Measurements from ENCODE around the gene DDX20. TPM values are rescaled to one million over a fixed set of nuclear protein-coding genes. Genes with fewer than 3 reads are reported as not detected.

Gene DDX20
- total RNA-seq, 1 donor from 2014 or later = 25.2 TPM

DNA sequence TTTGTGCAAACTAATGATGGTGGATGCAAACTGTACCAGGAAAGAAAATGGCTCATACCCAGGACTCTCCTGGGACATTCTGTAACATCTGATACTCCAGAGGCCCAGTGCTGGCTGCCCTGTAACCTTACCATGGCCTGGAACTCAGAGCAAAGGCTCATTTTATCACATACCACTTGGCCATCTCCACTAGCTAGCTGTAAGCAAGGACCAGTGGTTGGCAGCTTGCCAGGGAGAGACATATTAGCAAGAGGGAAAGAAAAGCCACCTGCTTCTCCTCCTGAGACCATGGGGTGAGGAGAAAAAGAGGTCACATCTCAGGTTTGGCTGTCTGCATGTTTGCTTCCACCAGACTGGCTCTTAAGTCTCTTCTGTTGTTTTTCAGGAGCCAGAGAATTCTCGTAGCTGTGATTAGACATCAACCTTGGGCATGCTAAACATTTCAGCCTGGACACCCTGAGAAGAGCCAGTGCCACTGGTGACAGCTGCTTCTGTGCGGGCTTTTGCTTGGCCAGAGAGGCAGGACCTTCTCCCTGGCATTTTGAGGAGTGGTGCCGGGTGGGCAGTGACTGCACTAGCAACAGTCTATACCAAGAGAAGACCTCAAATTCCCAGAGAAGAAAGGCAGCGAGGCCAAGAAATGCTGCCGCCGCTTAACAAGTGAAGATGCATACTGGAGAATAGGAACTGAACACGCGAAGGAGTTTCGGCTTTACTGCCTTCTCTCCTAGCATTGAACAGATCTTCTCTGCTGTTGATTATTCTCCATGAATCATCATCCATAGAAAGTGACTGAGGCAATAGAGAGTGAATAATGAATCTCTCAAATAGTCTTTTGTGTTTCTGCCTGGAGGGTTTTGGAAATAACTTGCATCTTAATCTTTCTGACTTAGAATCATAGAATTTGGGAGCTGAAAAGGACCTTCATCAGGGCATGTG is 9.8 kb upstream of the DDX20 start:
- no peak for DNase-seq (ENCODE audit: low spot score)
- no peak overlapping the region for H3K27ac Mint-ChIP-seq
- no peaks in the 10 kb centered on the region for H3K9me3 Mint-ChIP-seq
- peaks cover 9% of the 10 kb centered on the region for H3K4me1 Mint-ChIP-seq (ENCODE audit: low read depth)
- intact Hi-C loops (cut with micrococcal nuclease) = no loop called here
- no peak overlapping the region for H3K4me3 Mint-ChIP-seq
- no peaks in the 10 kb centered on the region for H3K36me3 Mint-ChIP-seq (ENCODE audit: low read depth)
- peaks cover 34% of the 10 kb centered on the region for H3K27me3 Mint-ChIP-seq (ENCODE audit: insufficient read depth)

DNA sequence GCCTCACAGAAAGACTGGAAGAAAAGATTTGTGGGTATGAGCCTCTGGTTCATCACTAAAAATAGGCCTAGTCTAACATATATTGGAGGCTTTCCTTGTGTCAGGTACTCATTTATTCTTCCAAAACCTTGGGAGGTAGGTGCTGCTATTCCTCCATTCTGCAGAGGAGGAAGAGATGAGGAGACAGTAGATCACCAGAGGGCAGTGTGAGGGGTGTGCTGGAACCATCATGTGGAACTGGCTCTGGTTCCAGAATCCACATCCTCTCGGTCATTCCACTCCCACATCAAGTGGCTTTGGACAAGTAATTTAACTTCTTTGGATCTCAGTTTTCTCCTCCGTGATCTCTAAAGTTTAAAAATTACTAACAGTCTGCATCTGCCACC is 9.1 kb upstream of the DDX20 start:
- H3K9me3 Mint-ChIP-seq = no peaks in the 10 kb centered on the region
- H3K27ac Mint-ChIP-seq = no peak overlapping the region
- DNase-seq (ENCODE audit: low spot score) = no peak
- no peaks in the 10 kb centered on the region for H3K36me3 Mint-ChIP-seq (ENCODE audit: low read depth)
- H3K4me3 Mint-ChIP-seq = no peak overlapping the region
- H3K4me1 Mint-ChIP-seq (ENCODE audit: low read depth) = peaks cover 9% of the 10 kb centered on the region
- intact Hi-C loops (cut with micrococcal nuclease) = no loop called here
- peaks cover 31% of the 10 kb centered on the region for H3K27me3 Mint-ChIP-seq (ENCODE audit: insufficient read depth)

DNA sequence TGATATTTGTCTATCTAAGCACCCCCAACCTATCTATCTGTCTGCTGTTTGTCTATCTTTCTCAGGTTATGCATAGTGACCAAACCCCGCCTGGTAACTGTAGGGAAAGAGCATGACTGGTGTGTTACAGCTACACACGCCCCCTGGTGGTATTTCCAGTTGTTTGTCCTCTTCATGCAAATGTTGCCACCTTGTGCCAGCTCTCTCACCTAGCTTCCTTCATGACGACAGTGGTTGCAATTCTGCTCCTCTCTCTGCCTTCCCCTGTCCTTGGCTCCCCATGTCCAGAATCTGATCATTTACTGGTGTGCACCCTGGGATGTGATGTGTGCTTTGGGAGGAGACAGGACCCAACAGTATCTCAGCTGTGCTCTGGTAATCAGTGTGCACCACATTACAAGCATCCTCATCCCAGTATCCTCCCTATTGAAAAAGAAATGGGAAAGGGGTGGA is 8.4 kb upstream of the DDX20 start:
- Mint-ChIP-seq H3K4me1 (ENCODE audit: low read depth) (peaks cover 14% of the 10 kb centered on the region), H3K27ac (no peak overlapping the region), H3K9me3 (no peaks in the 10 kb centered on the region), H3K27me3 (ENCODE audit: insufficient read depth) (peaks cover 28% of the 10 kb centered on the region), H3K4me3 (no peak overlapping the region), H3K36me3 (ENCODE audit: low read depth) (no peaks in the 10 kb centered on the region)
- intact Hi-C loops (cut with micrococcal nuclease) = loop anchor here (1.0 kb wide), 4 partner anchors 8 to 266 kb away; partner anchors contain the start of gene INKA2
- peak; percentile 70 for DNase-seq (ENCODE audit: low spot score)

DNA sequence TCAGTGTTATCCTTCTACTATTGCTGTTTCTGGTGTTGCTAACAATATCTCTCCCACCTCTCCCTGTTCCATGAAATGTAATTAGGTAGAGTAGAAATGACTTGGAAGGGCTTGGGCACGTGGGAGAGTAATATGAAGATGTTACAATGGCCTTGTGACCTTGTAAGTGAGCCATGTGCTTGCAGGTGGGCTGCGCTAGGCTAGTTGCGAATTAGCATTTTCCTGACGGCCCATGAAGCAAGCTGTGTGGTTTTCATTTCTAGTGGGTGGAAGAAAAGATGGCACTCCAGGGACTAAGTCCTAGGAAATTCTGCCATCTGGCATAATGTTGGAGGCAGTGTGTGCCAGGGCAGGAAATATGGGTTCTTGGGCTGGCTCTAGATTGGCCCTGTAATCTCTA is 7.8 kb upstream of the DDX20 start:
- Mint-ChIP-seq H3K4me3 (no peak overlapping the region), H3K27me3 (ENCODE audit: insufficient read depth) (peaks cover 23% of the 10 kb centered on the region), H3K36me3 (ENCODE audit: low read depth) (no peaks in the 10 kb centered on the region), H3K9me3 (no peaks in the 10 kb centered on the region), H3K27ac (no peak overlapping the region), H3K4me1 (ENCODE audit: low read depth) (peaks cover 14% of the 10 kb centered on the region)
- no peak for DNase-seq (ENCODE audit: low spot score)
- intact Hi-C loops (cut with micrococcal nuclease) = loop anchor here (1.0 kb wide), 4 partner anchors 9 to 267 kb away; partner anchors contain the start of gene INKA2

DNA sequence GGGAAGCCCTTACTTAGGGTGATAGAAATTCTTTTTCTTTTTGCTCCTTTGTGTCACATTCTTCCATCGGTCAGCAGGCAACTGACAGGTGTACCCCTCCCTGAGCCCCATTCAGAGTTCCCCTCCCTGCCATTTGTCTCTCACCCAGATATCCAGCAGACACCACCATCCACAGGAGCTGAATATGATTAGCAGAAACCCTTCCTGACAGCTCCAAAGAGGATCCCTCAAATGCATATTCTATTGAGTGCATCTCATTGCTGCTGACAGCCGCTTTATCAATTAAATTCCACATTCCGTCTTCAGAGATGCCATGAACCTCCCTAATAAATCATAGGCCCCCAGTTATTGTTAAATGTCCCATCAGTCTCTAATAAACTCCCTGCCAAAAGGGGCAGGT is 6.1 kb upstream of the DDX20 start:
- intact Hi-C loops (cut with micrococcal nuclease) = no loop called here
- no peak for DNase-seq (ENCODE audit: low spot score)
- Mint-ChIP-seq H3K4me1 (ENCODE audit: low read depth) (peaks cover 16% of the 10 kb centered on the region), H3K27me3 (ENCODE audit: insufficient read depth) (peaks cover 18% of the 10 kb centered on the region), H3K4me3 (no peak overlapping the region), H3K36me3 (ENCODE audit: low read depth) (no peaks in the 10 kb centered on the region), H3K9me3 (no peaks in the 10 kb centered on the region), H3K27ac (no peak overlapping the region)

DNA sequence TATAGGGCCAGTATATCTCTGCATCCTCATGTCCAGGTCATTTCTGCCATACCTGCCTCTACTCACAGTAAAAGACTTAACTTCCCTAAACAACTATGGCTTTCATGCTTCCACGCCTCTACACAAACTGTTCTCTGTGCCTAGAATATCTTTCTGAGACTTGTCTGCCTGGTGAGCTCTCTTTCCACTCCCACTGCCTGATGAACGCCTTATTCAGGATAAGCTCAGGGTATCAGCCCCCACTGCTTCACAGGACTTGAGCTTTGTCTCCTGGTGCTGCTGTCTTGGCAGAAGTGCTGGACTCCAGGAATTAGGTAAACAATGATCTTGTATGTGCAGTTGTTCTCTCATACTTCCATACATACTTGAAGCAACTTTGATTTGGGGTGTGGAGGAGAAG is 4.8 kb upstream of the DDX20 start:
- Mint-ChIP-seq H3K4me1 (ENCODE audit: low read depth) (peaks cover 23% of the 10 kb centered on the region), H3K27me3 (ENCODE audit: insufficient read depth) (peaks cover 16% of the 10 kb centered on the region), H3K9me3 (no peaks in the 10 kb centered on the region), H3K36me3 (ENCODE audit: low read depth) (no peaks in the 10 kb centered on the region), H3K4me3 (no peak overlapping the region), H3K27ac (no peak overlapping the region)
- intact Hi-C loops (cut with micrococcal nuclease) = no loop called here
- DNase-seq (ENCODE audit: low spot score) = no peak

- intact Hi-C loops (cut with micrococcal nuclease) = no loop called here
- no peak for DNase-seq (ENCODE audit: low spot score)
- Mint-ChIP-seq H3K9me3 (no peaks in the 10 kb centered on the region), H3K36me3 (ENCODE audit: low read depth) (peaks cover 4% of the 10 kb centered on the region), H3K27me3 (ENCODE audit: insufficient read depth) (peaks cover 16% of the 10 kb centered on the region), H3K4me1 (ENCODE audit: low read depth) (peaks cover 27% of the 10 kb centered on the region), H3K4me3 (no peak overlapping the region), H3K27ac (no peak overlapping the region)
Observed at GRCh38 chr1:111751906-111752575, 3.7 kb upstream of the DDX20 start.

GRCh38 chr1:111754984-111755330 is 744 bp upstream of the DDX20 start:
- intact Hi-C loops (cut with micrococcal nuclease) = loop anchor here (1.0 to 5.0 kb wide), 14 partner anchors 14 to 1416 kb away; partner anchors contain the start of genes ATP5PB, CEPT1, DRAM2 and INKA2
- peak overlapping the region; percentile 82 for H3K4me3 Mint-ChIP-seq
- peaks cover 31% of the 10 kb centered on the region for H3K4me1 Mint-ChIP-seq (ENCODE audit: low read depth)
- peaks cover 18% of the 10 kb centered on the region for H3K36me3 Mint-ChIP-seq (ENCODE audit: low read depth)
- peak; percentile 22 for DNase-seq (ENCODE audit: low spot score)
- peaks cover 13% of the 10 kb centered on the region for H3K27me3 Mint-ChIP-seq (ENCODE audit: insufficient read depth)
- H3K27ac Mint-ChIP-seq = peak overlapping the region; percentile 86
- H3K9me3 Mint-ChIP-seq = no peaks in the 10 kb centered on the region

DNA sequence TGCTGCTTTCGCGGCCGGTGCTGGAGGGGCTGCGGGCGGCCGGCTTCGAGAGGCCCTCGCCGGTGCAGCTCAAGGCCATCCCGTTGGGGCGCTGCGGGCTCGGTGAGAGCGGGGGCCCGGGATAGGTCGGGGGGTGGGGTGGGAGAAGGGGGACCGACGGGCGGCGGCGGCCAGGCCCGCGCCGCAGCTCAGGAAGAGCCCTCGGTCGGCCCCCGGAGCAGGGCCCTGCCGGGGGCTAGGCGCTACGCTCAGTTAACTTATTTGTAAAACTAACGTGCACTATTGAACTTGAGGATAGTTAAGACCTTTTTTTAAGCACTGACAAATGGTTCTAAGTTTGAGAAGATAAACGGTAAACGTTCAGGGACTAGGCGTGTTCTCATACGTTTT is 418 bp downstream of the DDX20 start:
- Mint-ChIP-seq H3K27me3 (ENCODE audit: insufficient read depth) (peaks cover 6% of the 10 kb centered on the region), H3K4me3 (peak overlapping the region; percentile 83), H3K36me3 (ENCODE audit: low read depth) (peaks cover 25% of the 10 kb centered on the region), H3K4me1 (ENCODE audit: low read depth) (peaks cover 35% of the 10 kb centered on the region), H3K9me3 (no peaks in the 10 kb centered on the region), H3K27ac (peak overlapping the region; percentile 97)
- no peak for DNase-seq (ENCODE audit: low spot score)
- intact Hi-C loops (cut with micrococcal nuclease) = loop anchor here (5.0 kb wide), 3 partner anchors 614 to 879 kb away; partner anchors contain the start of genes CEPT1, DRAM2 and LRIF1

DNA sequence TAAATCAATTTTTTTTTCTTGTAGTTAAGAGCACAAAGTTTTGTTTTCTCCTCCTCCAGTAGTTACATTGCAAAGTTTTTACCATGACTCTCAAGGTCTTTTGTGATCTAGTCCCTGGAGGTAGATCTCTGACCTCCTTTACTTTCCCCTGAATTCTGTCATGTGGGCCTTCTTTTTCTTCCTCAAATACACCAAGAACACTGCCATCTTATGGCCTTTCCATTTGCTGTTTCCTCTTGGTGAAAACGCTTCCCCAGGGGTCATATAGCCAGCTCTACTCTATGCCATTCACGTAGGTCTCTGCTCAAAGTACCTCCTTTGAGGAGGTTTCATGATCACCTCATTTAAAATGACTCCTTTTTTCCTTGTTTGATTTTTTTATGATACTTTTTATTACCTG is 2.7 kb downstream of the DDX20 start:
- peak overlapping the region; percentile 10 for H3K27ac Mint-ChIP-seq
- no peaks in the 10 kb centered on the region for H3K9me3 Mint-ChIP-seq
- H3K27me3 Mint-ChIP-seq (ENCODE audit: insufficient read depth) = no peaks in the 10 kb centered on the region
- intact Hi-C loops (cut with micrococcal nuclease) = loop anchor here (5.0 kb wide), 3 partner anchors 616 to 881 kb away; partner anchors contain the start of genes CEPT1, DRAM2 and LRIF1
- H3K4me3 Mint-ChIP-seq = peak overlapping the region; percentile 12
- H3K4me1 Mint-ChIP-seq (ENCODE audit: low read depth) = peaks cover 34% of the 10 kb centered on the region
- peaks cover 38% of the 10 kb centered on the region for H3K36me3 Mint-ChIP-seq (ENCODE audit: low read depth)
- no peak for DNase-seq (ENCODE audit: low spot score)

GRCh38 chr1:111761717-111762116 is 6.0 kb downstream of the DDX20 start:
- no peak overlapping the region for H3K27ac Mint-ChIP-seq
- H3K4me1 Mint-ChIP-seq (ENCODE audit: low read depth) = peaks cover 27% of the 10 kb centered on the region
- no peak for DNase-seq (ENCODE audit: low spot score)
- H3K9me3 Mint-ChIP-seq = no peaks in the 10 kb centered on the region
- no peaks in the 10 kb centered on the region for H3K27me3 Mint-ChIP-seq (ENCODE audit: insufficient read depth)
- H3K36me3 Mint-ChIP-seq (ENCODE audit: low read depth) = peaks cover 57% of the 10 kb centered on the region
- no peak overlapping the region for H3K4me3 Mint-ChIP-seq
- intact Hi-C loops (cut with micrococcal nuclease) = no loop called here

GRCh38 chr1:111762332-111762731 is 6.6 kb downstream of the DDX20 start:
- Mint-ChIP-seq H3K27ac (no peak overlapping the region), H3K27me3 (ENCODE audit: insufficient read depth) (no peaks in the 10 kb centered on the region), H3K9me3 (no peaks in the 10 kb centered on the region), H3K36me3 (ENCODE audit: low read depth) (peaks cover 57% of the 10 kb centered on the region), H3K4me3 (no peak overlapping the region), H3K4me1 (ENCODE audit: low read depth) (peaks cover 26% of the 10 kb centered on the region)
- intact Hi-C loops (cut with micrococcal nuclease) = no loop called here
- no peak for DNase-seq (ENCODE audit: low spot score)

DNA sequence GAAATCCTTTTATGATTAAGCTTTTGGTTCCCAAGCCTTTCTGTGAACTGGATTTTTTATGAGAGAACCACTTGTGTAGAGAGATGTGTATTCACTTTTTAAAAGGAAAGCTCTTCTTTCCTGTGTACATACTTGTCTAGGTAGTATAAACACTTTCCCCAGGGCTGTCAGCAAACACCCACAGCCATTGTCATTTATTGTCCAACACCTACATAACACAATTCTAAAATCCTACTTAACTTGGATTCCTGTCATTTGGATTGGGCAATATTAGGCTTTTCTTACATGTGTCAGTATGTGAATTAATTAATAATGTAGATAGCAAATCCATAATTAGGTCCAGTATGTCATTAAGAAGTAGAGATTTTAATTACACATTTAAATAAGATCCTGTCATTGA is 12.3 kb downstream of the DDX20 start:
- Mint-ChIP-seq H3K27me3 (ENCODE audit: insufficient read depth) (no peaks in the 10 kb centered on the region), H3K27ac (no peak overlapping the region), H3K4me3 (no peak overlapping the region), H3K36me3 (ENCODE audit: low read depth) (peaks cover 33% of the 10 kb centered on the region), H3K4me1 (ENCODE audit: low read depth) (peaks cover 15% of the 10 kb centered on the region), H3K9me3 (no peaks in the 10 kb centered on the region)
- DNase-seq (ENCODE audit: low spot score) = no peak
- intact Hi-C loops (cut with micrococcal nuclease) = loop anchor here (5.0 kb wide), 1 partner anchor 366 kb away; no protein-coding TSS in a partner anchor

Data from activated T-helper 1 cell treated with anti-CD3 and anti-CD28 coated beads, Interleukin-12 subunit alpha, Interleukin-12 subunit beta, Interleukin-2, Interleukin-4 antibody, amounts not matched to agents 30 ng/mL and 10 ng/mL and 1 ng/mL, durations not matched to agents 14 hours and 24 hours and 36 hours (primary cell).